Pons (tissue), 1 donor: ENCODE measurements around the gene ATP1A3.

Experiments
- DNase-seq: peaks from one replicate; pipeline ENCODE4 v3.0.0-alpha.2; 2016; ENCODE audit warnings: low spot score

ATP1A3 gene

DNA sequence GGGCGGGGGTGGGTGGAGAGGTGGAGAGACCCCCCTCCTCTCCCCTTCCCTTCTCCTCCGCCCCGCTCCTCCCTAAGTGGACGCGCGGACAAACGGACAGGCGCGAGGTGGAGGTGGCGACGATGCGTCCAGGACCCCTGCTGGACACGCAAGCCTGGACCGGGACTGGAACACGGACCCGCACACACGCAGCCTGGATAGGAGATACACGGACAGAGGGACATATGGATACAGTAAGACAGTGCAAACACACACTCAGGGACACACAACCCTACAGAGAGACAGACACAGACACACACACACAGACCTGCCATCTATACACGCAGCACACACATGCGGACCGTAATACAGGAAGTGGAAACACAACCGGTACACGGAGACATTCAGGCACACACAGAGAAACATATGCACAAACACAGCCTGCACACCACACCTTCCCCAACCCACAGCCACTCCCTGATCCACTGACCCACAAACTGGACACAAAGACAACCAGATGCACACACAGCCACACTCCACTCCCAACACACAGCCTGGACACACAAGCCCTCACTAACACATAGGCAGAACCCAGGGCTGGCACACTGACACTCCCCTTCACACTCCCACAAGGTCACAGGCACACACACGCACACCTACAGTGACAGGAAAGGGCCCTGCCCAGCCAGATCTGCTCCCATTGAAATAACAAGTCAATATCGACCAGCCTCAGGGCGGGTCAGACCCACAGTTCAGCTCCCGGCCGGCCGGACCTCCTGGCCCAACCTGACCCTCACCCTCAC, 65.1 kb downstream of the ATP1A3 start:
- no peak for DNase-seq

DNA sequence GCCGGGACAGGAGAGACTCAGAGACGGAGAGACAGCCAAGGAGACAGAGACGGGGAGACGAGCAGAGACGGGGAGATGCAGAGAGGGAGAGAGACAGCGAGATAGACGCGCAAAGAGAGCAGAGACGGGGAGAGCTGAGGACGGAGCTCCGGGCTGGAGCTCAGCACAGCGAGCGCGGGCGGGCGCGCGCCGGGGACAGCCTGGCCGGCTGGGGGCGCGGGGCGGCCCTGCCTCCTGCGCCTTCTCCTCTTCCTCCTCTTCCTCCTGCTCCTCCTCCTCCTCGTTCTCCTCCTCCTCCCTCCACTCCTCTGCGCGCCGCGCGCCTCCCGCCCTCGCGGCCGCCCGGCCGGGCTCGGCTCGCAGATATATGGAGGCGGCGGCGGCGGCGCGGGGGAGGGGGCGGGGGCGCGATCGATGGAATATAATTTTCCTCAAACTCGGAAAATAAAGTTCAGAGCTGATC, 65.8 kb downstream of the ATP1A3 start, which contains the start of gene ERFL:
ERFL (minus strand) TSS at position 229 of the 463 bp plus-strand sequence. CDS start 15,530 bp downstream, outside the sequence.
- DNase-seq, result no peak

DNA sequence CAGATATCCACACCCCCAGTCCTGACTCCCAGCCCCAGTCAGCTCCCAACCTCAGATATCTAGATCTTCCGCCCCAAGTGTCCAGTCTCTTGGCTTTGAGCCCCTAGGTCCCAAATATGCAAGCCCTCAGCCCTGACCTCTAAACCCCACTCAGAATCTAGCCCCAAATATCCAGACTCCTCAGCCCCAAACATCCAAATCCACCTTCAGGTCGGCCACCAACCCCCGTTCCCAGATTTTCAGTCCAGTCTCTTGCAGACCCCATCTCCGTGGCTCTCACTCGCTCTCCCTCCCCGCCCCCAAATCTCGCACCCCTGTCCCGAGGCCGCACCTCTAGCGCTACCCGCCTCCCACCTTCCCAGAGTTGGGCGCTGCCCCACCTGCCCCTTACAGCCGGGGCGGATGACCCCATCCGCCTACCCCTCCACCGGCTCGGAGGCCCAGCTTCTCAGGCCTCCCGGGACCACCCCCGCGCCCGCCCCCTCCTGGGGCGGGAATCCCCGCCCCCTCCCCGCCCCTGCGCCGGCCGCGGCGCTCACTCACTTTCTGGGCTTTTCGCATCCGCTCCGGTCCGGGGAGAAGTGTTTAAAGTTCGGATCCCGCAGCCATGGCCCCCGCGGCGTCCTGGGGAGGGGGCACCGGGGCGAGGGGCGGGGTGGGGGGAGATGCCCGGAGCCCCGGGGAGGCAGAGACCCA, 66.4 kb downstream of the ATP1A3 start:
- DNase-seq, result no peak

DNA sequence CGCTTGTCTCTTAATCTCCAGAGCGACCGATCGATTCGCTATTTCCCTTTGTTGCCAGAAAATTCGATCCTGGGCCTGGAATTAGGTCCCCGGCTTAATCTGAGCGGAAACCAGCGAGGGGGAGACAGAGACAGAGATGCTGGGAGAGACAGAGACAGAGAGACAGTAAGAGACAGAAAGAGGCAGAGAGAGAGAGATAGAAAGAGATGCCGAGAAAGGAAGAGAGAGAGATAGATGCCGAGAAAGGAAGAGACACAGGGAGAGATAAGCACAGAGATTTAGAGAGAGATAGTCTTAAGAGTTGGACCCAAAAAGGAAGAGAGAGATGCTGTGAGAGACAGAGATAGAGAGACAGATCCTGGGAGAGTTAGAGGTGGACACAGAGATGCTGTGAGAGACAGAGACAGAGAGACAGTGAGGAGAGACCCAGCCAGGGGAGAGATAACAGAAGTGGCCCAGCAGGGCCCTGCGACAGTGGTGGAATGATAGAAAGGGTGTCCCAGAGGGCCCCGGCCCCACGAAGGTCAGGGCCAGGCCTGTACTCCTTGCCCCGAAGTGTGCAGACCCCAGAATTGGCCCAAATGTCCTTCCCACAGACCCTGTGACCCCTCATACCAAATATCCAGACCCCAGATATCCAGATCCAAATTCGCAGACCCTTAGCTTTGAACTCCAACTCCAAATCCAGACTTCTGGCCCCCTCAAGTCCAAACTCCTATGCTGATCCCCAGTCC, 67.1 kb downstream of the ATP1A3 start:
- no peak for DNase-seq

DNA sequence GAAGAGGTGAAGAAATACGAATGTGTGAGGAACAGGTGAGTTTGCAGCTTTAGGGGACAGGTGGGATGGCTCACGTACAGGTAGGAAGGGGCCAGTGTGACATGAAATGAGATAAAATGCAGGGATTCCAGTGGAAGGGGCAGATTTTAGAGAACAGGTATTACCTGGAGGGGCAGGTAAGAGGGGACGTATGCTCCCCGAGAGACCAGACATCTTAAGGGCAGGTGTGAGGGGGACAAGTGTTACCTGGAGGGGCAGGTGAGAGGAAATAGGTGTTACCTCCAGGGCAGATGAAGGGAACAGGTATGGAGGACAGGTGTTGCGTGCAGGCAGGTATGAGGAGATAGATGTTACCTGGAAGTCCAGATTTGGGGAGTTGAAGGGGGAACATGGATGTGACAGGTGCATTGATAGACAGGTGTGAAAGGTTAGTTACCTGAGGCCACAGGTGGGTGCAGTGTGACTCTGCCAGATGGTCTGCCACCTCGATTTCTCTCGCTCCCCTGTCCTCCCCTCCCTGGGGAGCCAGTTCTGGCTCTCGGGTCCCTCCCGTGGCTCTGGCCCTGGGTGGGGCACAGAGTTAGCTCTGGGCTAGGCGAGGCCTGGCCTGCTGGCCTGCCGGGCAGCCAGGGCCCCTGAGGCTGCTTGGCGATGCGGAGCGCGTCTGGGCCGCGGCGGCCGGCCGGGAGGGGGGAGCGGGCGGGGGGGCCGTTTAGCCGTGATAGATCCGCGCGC, 67.8 kb downstream of the ATP1A3 start:
- DNase-seq, result no peak

DNA sequence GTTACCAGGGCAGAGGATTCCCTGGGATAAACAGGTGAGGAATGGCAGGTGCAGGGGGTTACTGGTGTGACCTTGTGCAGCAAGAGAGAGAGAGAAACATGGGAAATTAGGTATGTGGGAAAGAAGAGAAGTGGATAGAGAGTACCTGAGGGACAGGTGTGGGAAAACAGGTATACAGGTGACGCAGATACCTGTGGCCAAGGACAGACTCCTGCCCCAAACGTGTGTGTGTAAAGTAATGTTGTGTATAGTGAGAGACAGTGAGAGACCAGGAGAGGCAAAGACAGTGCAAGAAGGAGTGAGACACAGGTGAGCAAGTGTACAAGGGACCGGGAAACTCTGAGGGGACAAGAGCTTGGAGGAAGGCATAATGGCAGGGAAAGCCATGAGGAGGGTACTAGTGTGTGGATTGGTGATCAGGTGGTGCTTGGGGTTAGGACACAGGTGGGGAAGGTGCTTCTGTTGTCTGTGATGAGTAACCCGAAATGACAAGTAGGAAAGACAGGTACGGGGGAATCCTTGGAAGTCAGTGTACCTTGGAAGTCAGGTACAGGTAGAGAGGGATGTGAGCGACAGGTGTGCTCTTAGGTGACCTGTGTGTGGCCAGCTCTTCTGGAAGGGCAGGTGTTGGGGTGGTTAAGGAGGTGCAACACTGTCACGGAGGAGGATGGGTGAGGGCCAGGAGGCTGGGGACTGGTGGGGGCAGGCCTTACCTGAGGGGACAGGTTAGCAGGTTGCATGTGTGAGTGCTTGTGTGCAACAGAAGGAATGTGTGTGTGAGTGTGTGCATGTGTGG, 68.6 kb downstream of the ATP1A3 start:
- no peak for DNase-seq

DNA sequence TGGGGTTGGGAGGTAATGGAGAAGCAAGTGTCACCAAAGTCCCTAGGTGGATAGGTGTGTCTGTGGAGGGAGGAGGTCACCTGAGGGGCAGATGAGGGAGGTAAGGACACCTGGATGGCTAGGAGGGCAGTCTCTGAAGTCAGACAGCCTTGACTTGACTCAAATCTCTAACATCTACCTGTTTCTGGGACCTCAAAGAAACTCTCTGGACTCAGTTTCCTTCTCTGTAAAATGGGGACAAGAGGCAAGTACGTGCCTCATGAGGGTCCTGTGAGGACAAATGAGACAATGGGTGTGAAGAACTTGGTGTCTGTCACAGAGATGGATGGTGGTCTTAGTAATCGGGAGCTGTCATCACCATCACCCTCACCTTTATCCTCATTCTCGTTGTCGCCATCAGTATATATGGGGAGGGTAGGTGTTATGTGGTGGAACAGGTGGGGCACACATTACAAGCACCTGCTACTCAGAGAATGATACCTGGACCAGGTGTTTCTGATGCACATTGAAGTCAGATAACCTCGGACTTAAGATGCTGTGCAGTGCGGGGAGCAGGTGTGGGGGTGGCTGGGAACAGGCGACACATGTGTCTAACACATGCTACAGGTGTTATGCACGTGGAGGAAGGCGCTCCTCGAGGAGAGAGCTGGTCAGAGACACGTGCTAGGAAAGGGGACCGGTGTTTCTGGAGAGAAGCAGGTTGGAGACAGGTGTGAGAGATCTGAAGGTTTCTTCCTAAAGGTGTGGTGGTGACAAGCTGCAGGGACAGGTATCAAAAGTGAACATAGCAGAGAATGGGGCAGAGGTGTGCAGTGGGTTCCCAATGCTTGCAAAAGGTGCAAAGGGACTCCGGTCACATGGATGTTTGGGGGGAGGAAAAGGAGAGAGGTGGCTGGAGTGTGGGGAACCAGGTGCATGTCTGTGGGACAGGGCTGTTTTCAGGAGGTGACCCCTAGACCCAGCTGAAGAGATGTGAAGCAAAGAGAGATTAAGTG, 69.6 kb downstream of the ATP1A3 start:
- no peak for DNase-seq

DNA sequence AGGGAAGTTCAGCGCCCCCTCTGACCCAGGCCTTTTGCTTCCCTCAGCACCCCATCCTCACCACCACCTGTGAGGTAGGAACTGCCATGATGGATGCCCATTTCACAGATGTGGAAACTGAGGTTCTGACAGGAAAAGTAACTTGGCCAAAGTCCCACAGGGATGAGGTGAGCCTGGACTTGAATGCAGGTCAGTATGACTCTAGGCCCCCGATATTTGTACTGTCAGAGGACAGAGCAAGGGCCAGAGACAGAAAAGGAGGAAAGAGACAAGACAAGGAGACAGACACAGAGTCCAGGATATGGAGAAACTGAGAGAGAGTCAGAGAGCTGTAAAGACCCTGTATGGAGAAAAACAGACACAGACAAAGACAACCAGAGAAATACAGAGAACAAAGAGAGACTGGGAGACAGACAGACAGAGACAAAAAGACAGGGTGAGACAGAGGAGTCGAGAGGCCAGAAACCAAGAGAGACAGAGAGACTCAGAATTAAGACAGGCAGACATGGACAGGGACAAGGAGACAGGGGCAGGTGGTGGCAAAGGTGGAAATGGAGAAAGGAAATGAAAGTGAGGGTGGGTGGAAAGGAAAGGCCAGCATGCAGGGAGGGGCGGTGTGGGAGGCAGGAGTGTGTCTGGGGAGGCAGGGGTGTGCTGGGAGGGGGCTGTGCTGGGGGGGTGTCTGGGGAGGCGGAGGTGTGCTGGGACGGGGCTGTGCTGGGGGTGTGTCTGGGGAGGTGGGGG, 70.8 kb downstream of the ATP1A3 start:
- no peak for DNase-seq

DNA sequence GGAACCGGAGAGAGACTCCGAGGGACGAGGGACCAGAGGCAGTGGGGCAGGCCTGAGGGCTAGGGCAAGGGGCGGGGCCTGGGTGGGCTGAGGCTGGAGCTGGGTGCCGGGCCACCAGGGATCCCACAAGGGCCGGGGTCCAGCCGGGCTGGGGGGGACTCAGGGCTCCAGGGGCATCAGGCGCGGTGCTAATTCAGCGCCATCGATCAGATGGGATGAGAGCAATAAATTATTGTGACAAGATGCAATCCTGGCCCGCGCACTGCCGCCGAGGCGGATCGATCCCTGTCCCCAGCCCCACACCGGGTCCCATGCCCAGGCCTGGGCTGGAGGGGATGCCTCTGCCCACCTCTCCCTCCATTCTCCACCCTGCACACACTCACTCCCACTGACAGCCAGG, 71.4 kb downstream of the ATP1A3 start:
- no peak for DNase-seq

DNA sequence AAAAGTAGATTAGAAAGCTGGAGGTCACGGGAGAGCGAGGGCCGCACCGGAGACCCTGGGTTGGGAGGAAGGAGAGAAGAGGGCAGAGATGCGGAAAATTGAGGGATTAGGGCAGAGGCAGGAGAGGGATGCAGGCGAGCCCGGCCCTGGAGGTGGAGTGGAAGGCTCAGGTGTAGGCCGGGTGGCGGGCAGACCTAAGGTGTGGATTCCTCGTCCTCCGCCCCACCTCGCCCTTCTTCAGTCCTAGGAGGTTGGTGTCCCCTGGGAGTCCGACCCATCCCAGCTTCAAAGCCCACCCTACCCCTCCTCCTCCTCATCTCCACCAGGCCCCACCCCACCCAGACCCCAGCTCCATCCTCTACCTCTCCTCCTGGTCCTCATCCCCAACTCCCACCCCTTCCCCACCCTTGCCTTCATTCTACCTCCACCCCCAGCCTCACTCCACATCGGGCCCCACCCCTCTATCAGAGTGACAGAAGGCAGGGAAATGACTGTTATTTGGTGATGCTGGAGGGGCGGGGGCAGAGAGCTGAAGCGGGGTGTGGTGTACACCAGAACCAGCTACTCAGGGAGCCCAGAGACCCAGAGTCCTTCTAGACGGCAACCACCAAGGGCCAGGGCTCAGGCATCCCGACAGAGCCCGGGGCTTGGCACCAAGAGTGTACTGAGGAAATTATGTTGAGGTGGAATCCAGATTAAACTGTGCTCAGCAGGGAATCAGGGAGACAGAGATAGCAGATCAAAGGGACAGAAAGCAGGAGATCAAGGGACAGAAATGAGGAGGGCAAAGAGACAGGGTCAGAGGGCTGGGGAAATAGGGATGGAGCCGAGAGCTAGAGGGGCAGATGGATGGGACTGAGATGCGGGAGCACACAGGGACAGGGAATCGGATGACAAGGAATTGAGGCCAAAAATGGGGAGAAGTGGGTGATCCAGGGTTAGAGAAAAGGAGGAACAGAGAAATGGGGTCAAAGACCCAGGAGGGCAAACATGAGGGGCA, 72.2 kb downstream of the ATP1A3 start:
- no peak for DNase-seq

DNA sequence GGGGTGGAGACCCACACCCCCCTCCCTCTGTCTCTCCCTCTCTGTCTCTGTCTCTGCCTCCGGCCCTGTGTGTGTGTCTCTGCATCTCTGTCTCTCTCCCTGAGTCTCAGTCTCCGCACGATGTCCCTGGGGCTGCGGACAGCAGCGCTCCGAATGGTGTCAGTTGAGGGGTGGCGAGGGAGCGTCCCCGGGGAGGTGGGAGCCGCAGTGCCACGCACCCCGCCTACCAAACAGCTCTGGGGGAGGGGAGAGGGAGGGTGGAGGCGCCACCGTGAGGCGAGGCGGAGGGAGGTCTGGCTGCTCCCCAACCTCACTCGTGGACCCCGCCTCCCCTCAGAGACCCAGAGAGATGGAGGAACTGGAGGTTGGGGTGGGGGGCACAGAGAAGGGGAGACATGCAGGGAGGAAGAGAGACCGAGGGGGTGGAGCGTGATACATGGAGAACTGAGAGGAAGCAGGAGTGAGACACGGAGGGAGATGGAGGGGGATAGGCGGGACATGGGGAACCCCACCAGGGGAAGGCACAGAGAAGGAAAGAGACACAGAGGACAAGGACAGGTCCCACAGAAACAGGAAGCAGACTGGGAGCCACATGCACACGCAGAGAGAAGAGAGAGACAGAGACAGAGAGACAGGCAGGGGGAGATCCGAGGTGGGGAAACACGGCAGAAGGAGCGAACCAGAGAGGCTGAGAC, 73.0 kb downstream of the ATP1A3 start:
- DNase-seq, result no peak

DNA sequence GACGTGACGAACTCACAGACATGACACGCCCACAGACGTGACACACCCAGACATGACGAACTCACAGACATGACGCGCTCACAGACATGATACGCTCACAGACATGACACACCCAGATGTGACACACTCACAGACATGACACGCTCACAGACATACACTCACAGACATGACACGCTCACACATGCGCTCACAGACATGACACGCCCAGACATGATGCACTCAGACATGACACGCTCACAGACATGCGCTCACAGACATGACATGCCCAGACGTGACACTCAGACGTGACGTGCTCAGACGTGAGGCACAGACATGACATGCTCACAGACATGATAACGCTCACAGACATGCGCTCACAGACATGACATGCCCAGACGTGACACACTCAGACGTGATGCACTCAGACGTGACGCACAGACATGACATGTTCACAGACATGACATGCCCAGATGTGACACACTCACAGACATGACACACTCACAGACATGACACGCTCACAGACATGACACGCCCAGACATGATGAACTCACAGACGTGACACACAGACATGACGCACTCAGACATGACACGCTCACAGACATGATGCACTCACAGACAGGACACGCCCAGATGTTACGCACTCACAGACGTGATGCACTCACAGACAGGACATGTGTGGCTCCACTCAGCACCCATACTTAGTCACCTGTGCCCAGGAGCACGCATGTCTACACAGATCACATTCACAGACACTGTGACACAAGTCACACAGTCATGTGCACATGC, 73.9 kb downstream of the ATP1A3 start:
- DNase-seq, result no peak

DNA sequence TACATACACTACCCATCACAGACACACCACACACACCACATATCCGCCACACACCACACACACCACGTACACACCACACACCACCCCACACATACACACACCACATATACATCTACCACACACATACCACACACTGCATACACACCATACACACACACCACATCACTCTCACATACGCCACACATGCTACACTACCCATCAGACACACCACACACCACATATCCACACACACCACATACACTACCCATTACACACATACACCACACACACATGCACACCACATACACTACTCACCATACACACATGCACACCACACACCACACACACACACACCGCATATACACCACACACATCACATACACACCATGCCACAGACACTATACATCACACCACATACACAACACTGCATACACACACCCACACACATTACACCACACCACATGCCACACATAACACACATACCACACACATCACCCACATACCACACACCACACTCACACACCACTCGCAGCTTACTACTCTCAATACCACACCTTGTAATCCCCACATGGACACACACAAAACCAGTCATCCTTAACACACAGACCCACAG, 75.3 kb downstream of the ATP1A3 start:
- no peak for DNase-seq

DNA sequence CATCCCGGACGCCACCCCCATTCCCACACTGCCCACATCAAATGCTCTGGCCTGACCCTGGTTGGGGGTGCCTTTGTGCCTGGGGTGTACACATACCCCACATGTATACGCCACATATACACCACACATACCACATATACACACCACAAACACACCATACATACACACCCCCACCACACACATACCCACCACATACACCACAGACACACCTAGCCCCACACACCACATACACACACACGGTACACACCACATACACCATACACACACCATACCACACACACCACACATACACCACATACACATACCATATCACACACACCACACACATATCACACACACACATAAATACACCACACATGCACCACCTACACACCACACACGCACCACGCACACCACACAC, 75.9 kb downstream of the ATP1A3 start:
- DNase-seq, result no peak

DNA sequence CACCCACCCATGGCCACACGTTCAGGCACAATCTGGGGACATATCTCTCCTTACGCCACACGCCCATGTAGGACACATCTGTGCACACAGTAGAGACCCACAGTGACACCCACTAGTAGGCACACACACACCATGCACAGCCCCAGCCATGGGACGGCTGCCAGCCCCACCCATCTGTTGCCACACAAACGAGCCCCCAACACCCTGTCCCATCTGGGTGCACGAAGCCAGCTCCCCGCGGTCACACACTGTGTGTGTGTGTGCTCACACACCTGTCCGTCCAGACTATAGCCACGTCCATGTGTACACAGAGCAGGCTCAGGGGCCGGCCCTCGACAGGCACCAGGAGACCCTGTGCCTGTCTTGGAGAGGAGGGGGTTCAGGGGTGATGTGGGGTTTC, 76.4 kb downstream of the ATP1A3 start:
- no peak for DNase-seq
